Activated CD8-positive, alpha-beta memory T cell treated with anti-CD3 and anti-CD28 coated beads, Interleukin-2, amount 50 U/mL, for 24 hours (primary cell): ENCODE results near the gene ARHGAP24.
"Not testable (repeated sequence)": the region's sequence is repeated elsewhere in the genome, so short reads cannot be mapped to it uniquely, and the experiment has no call there.

Experiments
- DNase-seq: peaks from one replicate; pipeline ENCODE4 v3.0.0-alpha.2; 2020; ENCODE audit errors: extremely low read depth

ARHGAP24 gene

GRCh38 chr4:85650908-85651307, 176.0 kb downstream of the ARHGAP24 start:
- no peak for DNase-seq

- no peak for DNase-seq
Observed at GRCh38 chr4:85656759-85657505, 182.0 kb downstream of the ARHGAP24 start.

GRCh38 chr4:85658766-85659439, 184.0 kb downstream of the ARHGAP24 start:
- no peak for DNase-seq

- DNase-seq: no peak
Observed at GRCh38 chr4:85659610-85660218, 184.8 kb downstream of the ARHGAP24 start.

GRCh38 chr4:85666625-85667024, 191.7 kb downstream of the ARHGAP24 start:
- DNase-seq: not testable (repeated sequence)

GRCh38 chr4:85669204-85669603, 194.3 kb downstream of the ARHGAP24 start:
- DNase-seq: no peak

GRCh38 chr4:85669992-85670548, 195.1 kb downstream of the ARHGAP24 start:
- no peak for DNase-seq

GRCh38 chr4:85671120-85671519, 196.2 kb downstream of the ARHGAP24 start:
- no peak for DNase-seq

GRCh38 chr4:85672116-85672515, 197.2 kb downstream of the ARHGAP24 start:
- no peak for DNase-seq

GRCh38 chr4:85672959-85673358, 198.0 kb downstream of the ARHGAP24 start:
- no peak for DNase-seq

- DNase-seq: no peak
Observed at GRCh38 chr4:85673540-85673939, 198.6 kb downstream of the ARHGAP24 start.

GRCh38 chr4:85675076-85676049, 200.4 kb downstream of the ARHGAP24 start:
- DNase-seq: no peak

- no peak for DNase-seq
Observed at GRCh38 chr4:85676050-85676425, 201.1 kb downstream of the ARHGAP24 start.

GRCh38 chr4:85676850-85677590, 202.1 kb downstream of the ARHGAP24 start:
- DNase-seq: no peak

GRCh38 chr4:85681221-85681657, 206.3 kb downstream of the ARHGAP24 start:
- no peak for DNase-seq

GRCh38 chr4:85681921-85682320, 207.0 kb downstream of the ARHGAP24 start:
- no peak for DNase-seq

GRCh38 chr4:85682391-85682790, 207.4 kb downstream of the ARHGAP24 start:
- DNase-seq: no peak

GRCh38 chr4:85684676-85685075, 209.7 kb downstream of the ARHGAP24 start:
- DNase-seq: no peak

- DNase-seq: no peak
Observed at GRCh38 chr4:85686398-85686797, 211.4 kb downstream of the ARHGAP24 start.

- no peak for DNase-seq
Observed at GRCh38 chr4:85688055-85688740, 213.2 kb downstream of the ARHGAP24 start.
